ENCODE data around the gene COBL. TPM values are rescaled to one million over a fixed set of nuclear protein-coding genes. Genes with fewer than 3 reads are reported as not detected.

The COBL gene
- total RNA-seq, 1 experiment from 2014 or later: 23.8 TPM

DNA sequence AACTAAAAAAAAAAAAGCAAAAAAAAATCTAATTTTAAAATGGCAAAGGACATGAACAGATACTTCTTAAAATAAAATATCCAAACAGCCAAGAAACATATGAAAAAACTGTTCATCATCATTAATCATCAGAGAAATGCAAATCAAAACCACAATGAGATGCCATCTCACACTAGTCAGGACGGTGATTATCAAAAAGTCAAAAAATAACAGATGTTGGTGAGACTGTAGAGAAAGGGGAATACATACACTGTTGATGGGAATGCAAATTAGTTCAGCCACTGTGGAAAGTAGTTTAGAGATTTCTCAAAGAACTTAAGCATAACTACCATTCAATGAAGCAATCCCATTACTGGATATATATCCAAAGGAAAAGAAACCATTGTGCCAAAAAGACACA is 30.2 kb downstream of the COBL start:
- DNase-seq (ENCODE audit: extremely low read depth, low read depth): no peak

DNA sequence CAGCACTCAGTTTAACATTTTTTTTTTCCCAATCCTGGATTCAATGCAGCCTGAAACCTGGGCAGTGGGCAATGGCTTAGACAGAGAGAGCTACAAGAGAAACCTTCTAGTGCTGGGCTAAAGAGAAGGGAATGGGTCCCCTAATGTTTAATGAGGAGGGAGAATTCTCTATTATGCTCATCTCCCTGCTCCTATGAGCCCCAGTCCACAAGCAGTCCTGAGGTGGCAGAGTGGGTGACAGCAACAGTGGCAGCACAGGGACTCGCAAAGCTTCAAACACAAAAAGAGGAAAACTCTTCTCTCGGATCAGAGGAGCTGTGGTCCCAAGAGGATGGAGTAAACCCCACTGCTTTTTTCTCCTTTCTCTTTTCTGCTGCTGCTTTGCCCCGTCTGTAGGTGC is 36.5 kb downstream of the COBL start:
- no peak for DNase-seq (ENCODE audit: extremely low read depth, low read depth)

DNA sequence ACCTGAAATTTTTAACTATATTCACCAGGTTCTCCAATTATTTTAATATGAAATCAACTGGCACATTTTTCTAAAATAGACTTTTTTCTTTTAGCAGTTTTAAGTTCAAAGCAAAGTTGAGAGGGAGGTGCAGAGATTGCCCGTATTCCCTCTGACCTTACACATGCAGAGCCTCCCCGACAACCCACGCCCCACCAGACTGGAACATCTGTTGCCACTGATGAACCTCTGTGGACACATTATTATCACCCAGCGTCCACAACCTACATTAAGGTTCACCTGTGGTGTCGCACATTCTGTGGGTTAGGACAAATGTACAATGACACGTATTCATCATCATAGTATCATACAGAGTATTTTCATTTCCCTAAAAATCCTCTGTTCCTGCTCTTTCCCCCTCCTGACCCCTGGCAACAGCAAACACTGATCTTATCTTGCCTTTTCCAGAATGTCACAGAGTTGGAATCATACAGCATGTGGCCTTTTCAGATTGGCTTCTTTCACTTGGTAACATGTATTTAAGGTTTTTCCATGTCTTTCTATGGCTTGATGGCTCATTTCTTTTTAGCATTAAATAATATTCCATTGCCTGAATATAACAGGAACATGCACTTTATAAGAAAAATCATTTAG is 37.1 kb downstream of the COBL start:
- no peak for DNase-seq (ENCODE audit: extremely low read depth, low read depth)

DNA sequence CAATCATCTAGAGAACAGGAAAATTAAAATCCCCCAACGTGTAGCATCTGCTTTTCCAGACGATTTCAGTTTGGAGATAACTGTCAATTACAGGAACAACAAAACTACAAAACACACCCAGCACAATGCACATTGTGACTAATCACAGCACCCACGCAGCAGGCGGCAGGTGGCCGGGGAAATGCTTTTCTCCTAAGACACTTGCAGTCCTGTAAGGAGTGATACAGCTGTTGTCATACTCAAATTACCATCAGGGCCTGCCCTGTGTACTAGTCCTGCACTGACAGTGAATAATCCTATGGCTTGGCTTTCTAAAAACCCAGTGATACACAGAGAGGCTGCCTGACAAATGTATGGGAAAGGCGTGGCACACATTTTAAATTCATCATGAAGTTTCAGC is 37.8 kb downstream of the COBL start:
- DNase-seq (ENCODE audit: extremely low read depth, low read depth): no peak

DNA sequence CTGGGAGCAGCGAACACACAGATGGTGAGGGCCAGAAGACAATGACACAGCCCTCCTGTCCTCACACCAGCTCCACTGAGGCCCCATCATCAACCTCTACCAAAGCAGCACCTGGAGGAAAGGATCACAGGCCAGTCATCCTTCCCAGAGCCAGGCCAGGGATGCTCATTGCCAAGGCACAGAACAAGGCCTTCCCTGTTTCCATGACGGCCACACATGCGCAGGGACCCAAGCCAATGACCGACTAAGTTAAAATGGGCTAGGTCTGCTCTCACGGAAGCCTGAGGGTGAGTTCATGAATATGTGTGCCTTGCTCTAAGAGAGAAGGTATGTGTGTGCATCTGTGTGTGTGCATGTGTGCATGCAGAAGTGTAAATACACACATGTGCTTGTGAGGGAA is 39.6 kb downstream of the COBL start:
- DNase-seq (ENCODE audit: extremely low read depth, low read depth): no peak

DNA sequence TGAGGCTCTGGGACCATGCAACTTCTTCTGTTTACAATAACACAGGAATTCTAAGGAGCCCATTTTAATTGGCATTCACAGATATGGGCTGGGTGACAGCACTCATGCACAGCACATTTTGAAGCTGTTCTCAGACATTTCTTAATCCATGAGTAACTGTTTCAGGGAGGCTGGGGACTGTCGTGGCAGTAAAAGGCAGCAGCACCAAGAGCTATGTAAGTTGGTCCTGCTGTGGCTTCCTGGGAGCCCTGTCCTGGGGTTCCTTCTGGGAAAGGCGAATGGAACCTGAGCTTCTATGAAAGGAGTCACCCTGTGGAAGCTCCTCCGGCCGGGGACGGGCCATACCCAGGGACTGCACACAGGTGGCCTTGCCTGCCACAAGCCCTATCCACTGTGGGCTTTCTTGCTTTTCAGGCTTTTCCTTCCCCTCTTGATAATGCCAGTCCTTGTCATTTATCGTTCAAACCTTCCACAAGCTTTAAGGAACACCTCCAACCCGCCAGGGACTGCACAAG is 40.5 kb downstream of the COBL start:
- no peak for DNase-seq (ENCODE audit: extremely low read depth, low read depth)

DNA sequence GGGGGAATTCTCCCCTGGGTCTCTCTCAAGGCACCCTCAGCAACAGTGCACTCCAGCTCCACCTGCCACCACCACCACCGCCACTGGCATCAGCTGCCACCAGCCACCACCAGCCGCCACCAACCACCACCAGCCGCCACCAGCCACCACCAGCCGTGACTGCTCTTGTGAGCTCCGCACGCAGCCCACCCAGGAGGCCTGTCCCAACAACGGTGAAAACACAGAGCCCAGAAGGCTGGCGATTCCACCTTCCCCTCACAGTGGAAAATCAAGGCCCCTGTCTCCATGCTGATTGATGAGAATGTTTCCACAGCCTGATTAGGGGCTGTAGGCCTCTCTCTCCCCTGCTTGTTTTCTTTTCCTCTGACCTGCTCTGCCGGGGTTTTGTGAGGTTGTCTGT is 41.1 kb downstream of the COBL start:
- DNase-seq (ENCODE audit: extremely low read depth, low read depth): no peak

DNA sequence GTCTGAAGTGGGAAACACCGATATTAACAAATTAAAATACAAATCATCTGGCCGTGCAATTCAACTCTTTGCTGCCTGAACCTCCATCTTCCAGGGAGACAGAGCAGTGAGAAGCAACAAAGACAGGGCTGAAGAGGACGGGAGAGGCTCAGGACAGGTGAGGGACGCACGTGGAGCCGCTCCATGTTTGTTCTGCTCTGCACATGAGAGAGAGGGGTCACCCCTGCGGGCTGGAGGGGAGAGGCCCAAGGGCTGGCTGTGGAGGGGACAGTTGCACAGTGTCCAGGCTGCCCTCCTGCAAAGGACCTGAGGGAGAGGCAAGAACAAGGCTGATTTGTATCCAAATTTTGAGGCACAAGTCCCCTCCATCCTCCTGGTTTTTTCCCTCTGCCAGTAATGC is 41.7 kb downstream of the COBL start:
- no peak for DNase-seq (ENCODE audit: extremely low read depth, low read depth)

DNA sequence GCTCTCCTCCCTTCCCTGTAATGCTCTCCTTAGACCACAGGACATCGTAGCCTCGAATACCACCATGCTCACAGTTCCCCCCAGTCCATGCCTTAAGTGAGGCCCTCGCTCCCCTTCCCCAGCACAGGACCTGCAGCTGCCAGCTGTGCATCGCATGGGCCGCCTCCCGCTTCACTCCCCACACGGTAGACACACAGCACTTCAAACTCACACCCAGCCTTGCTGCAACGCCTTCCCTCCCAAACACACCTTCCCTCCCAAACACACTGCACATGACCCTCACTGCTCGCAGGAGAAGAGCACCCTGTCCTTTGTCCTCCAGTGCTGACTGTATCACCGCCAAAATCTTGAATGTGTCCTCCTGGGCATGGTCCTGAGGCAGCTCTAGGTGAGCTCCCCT is 42.6 kb downstream of the COBL start:
- no peak for DNase-seq (ENCODE audit: extremely low read depth, low read depth)

DNA sequence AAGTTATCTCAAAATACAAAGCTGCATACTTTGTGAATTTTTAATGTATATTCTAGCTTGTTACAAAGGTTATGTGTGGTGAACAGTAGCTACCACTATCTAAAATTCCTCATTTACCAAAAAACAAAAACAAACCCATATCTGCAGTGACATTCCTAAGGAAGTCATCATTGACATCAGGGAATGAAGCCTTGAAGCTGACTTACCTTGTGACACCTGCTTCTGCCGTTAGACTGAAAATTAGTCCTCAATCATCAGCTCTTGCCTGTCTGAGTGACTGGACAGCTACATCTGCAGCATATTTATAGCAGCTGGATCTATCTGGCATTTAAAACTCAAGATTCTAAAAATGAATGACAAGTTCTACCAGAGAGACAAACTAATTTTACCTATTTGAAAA is 43.2 kb downstream of the COBL start:
- no peak for DNase-seq (ENCODE audit: extremely low read depth, low read depth)

DNA sequence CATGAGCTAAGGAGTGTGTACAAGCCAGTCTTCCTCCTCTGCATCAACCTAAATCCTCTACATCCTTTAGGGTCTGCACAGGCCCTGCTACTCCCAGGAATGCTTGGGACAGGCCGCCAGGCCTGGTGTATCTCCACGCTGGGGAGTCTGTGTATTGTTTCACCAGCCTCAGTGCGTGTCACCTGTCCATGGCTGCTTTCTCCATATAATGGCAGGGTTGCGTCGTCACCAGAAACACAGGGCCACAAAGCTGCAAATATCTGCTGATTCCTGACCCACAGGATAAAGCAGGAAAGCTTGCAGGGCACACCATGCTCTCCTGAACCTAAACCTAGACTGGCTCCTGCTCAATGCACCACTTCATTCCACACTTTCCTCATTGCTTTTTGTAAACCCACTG is 45.6 kb downstream of the COBL start:
- DNase-seq (ENCODE audit: extremely low read depth, low read depth): no peak

DNA sequence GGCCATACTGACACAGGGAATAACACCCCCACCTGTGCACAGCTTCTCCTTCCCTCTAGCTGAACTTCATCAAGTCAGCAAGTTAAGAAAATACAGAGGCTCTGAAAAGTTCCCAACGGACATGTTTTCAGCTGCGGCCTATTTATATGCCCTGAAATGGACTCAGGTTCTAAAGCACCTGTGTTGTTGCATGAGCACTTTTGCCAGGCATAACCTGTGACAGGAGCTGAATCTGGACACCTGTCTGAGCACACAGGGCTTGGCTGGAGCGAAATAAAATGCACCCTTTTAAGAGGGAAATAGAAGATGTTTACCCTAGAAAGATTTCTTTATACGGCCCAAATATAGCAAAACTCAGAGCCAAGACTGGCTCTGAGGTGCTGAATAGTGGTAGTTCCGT is 46.7 kb downstream of the COBL start:
- DNase-seq (ENCODE audit: extremely low read depth, low read depth): no peak

DNA sequence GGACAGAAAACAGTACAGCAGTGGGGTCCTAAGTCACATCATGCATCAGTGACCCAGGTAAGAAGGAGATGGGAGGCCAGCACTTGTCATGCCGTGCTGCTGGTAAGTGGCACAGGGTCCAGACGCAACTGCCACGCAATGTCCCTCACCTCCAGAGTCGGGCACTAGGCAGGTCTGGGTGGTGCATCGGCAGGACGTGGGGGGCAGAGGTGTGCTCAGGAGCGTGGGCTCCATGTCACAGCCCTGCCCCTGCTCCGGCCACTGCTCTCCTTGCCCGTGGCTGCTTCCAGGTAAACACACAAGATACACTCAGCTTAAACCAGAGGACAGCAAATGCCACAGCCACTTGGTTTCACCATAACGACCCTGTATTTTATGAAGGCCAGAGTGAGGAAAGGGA is 47.3 kb downstream of the COBL start:
- no peak for DNase-seq (ENCODE audit: extremely low read depth, low read depth)

DNA sequence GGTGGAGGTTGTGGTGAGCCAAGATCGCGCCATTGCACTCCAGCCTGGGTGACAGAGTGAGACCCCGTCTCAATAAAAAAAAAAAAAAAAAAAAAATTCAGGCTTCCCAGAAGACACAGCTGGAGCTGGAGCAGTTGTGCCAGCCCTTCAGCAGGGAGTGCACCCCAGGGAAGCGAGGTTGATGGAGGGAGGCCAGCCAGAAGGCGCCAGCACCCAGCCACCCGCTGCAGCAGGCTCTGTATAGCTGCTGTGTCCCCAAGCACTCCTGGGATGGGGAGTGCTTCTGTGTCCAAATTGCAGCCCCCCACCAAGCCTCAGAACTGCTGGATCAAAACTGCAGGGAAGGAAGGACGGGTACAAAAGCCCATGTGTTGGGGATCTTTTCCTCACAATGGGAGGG is 47.8 kb downstream of the COBL start:
- no peak for DNase-seq (ENCODE audit: extremely low read depth, low read depth)

DNA sequence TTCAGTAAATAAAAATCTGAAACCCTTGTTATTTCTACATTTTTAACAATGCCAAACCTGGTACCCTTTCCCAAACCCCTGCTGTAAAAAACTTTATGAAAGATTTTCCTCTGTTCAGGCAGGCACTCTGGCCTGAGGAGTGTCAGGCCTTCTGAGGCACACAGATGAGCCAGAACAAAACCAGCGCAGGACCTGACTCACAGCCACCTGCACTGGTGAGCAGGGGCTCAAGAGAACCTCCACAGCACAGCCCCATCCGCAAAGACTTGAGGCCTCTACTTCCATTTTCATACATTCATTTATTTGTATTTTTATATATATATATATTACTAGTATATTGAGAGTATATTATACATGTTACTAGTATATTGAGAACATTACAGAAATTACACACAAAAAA is 49.4 kb downstream of the COBL start:
- no peak for DNase-seq (ENCODE audit: extremely low read depth, low read depth)

DNA sequence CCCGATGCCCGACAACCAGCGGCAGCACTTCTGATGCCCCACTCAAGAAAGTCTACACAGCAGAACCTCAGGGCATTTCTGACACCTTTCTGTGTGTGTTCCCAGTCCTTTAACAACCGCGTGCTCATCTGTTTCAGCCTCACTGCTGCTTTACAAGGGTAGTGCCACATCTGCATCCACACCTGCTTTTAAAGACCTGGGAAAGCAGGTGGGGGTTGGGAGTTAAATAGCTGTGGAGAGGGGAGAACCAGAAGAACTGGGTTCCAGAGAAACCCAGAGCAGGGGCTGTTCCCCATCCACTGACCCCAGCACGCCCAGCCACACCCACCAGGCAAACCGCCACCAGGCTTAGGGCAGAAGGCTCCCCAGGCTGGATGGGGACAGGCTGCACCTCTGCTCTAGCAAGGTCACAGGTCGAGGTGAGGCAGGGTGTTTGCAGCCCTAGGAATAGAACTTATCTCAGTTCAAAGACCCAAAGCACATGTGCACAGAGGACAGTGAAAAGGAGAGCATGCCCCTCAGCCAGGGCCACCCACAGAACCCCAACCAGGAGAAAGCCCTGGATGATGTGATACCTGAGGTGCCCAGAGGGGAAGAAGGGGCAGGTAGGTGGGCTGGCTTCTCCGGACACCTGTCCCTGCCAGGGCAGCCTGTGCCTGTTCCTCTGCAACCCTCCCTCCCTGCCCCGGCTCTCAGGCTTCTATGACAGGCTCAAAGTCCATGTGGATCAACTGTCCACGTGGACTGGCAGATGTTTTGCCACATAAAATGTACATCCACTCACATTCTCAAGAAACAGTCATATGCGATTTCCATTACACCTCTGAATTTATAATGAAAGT is 51.3 kb downstream of the COBL start:
- DNase-seq (ENCODE audit: extremely low read depth, low read depth): no peak

DNA sequence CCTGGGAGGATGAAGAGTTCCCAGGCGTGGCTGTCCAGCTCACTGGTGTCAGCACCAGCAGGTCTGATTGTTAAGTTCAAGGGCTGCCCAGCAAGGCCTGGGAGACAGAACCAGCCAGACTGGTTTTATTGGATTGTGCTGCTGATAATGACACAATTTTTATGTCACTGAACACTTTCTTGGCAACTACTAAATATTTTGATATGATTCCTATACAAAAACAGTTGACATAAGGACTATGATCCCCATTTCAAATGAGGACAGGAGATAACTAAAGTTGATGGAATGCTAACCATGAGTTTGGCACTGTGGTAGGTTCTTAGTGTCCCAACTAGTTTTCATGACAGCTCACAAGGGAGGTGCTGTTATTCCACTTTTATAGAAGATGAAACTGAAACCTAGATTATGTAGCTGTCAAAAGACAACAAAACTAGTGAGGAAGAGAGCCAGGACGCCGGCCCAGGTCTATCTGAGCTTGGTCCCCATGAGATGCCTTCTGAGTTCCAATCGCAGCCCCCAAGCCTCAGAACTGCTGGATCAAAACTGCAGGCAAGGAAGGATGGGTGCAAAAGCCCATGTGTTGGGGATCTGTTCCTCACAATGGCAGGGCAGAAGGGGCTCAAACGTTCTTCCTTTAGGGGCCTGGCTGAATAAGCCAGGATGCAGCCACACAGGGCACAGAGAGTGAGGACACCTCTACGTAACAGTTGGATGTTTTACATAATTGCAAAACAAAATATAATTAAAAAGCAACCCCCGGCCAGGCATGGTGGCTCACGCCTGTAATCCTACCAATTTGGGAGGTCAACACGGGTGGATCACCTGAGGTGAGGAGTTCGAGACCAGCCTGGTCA is 52.8 kb downstream of the COBL start:
- DNase-seq (ENCODE audit: extremely low read depth, low read depth): no peak

DNA sequence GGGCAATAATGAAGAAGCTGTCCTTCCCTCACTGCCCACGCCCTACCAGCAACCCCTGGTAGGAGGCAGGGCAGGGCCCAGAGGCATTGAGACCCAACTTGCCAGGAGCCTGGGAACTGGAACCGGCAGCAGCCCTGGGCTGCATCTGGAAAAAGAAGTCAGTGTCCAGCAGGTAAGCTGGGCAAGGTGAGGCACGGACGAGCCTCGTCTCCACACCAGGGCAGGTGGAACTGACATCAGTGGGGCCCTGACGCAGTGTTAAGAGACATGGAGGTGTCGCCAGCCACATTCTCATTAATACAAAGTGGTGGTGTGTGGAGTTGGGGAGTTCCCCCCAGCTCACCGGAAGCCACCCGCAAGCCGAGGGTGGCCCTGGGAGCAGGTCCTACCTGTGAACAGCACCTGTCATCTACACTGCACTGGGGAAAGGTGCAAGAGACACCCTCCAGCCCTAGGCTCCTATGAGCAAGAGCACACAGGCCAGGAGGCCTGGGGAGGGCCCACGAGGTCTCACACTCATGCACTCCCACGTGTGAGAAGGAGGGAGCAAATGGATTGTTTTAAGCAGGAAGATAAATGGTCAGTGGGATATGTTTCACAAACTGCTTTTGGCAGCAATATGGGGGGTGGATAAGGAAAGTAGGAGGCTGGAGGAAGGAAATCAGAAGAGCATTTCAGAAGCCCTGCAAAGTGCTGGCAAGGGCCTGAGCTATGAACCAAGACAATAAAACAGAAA is 53.6 kb downstream of the COBL start:
- DNase-seq (ENCODE audit: extremely low read depth, low read depth): no peak

DNA sequence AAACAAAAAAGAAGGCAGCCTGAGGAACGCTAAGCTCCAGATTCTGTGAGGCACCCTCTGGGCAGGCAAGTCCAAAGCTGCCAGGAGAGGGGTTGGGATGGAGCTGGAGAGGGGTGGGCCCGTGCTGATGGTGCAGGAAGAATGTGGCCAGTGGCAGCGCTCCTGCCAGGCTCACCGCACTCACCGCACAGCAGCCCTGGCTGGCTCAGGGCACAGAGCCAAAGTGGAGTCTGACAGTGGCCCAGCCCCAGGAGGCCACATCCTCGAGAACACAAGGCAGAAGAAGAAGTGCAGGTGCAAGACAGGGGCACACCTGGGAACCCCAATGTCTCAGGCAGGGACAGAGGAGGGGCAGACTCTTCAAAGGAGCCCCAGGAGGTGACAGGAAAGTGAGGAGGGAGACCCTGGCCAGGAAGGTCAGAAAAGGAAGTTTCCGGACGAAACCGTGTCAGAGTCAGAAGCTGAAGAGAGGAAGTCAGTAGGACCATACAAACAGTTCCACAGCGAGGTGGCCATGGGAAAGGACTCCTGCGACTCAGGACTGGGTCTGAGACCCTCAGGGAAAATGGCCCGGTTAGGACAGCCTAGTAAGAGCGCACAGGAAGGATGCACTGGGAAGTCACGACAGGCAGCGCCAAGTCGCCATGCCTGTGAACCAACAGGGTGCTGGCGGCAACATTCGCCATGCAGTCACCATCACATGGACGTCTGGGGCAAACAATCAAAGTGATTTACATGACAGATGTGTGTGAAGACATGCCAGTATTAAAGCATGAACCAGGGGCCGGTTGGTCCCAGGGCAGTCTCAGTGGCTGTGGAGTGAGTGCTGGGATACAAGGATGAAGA is 54.4 kb downstream of the COBL start:
- no peak for DNase-seq (ENCODE audit: extremely low read depth, low read depth)

Data from NCI-H460 (cell line).